A549 treated with RU486 at 1 μM for 4 hours (cell line): Measurements from ENCODE around the gene PCIF1. TPM values are rescaled to one million over a fixed set of nuclear protein-coding genes. Genes with fewer than 3 reads are reported as not detected.

Experiments
- total RNA-seq: library from RNA; stranded (reverse); fragments of 200-300 nt; extraction: Qiagen RNA extraction; gene quantifications from 5 replicates; pipeline ENCODE4 v1.2.3, GENCODE V29; 2022; ENCODE audit warnings: low read depth

Gene PCIF1
- 27.7 to 35.6 TPM (median 32.2 TPM) in 5 replicates for total RNA-seq

GRCh38 chr20:45934586-45935415, at the start of gene PCIF1:
Gene PCIF1, plus strand, starts transcription at chr20:45934683. Its CDS starts 4,317 bp downstream, at chr20:45939000.

GRCh38 chr20:45887346-45887715, 47.2 kb upstream of the PCIF1 start, which contains the start of gene SPATA25:
Gene SPATA25, minus strand, starts transcription at chr20:45887622. Its CDS starts 32 bp downstream, at chr20:45887590.

GRCh38 chr20:45890985-45891983, 43.2 kb upstream of the PCIF1 start, which contains the start of the genes CTSA and NEURL2:
Gene CTSA, plus strand, starts transcription at chr20:45891335. Its CDS starts 234 bp downstream, at chr20:45891569.
Gene NEURL2, minus strand, starts transcription at chr20:45891208. Its CDS starts 217 bp downstream, at chr20:45890991.

GRCh38 chr20:45911486-45912343, 22.8 kb upstream of the PCIF1 start, which contains the start of gene PLTP:
Gene PLTP, minus strand, starts transcription at chr20:45912155. Its CDS starts 703 bp downstream, at chr20:45911452.

GRCh38 chr20:45971675-45972499, 37.4 kb downstream of the PCIF1 start, which contains the start of gene ZNF335:
Gene ZNF335, minus strand, starts transcription at chr20:45972203. Its CDS starts 793 bp downstream, at chr20:45971410.

Other genes with a start within 250 kb of the PCIF1 start
- gene WFDC13, start 232.6 kb upstream of the PCIF1 start, total RNA-seq, result not detected in 5 replicates
- gene WFDC10B, start 229.7 kb upstream of the PCIF1 start, total RNA-seq, result not detected in 5 replicates
- not detected in 5 replicates for gene SPINT4, start 212.3 kb upstream of the PCIF1 start, total RNA-seq
- 0.28 TPM in 1 of 5 replicates, not detected in the others for gene WFDC3, start 142.8 kb upstream of the PCIF1 start, total RNA-seq
- 32.5 to 40.1 TPM (median 37.4 TPM) in 5 replicates for gene DNTTIP1, start 142.7 kb upstream of the PCIF1 start, total RNA-seq
- gene UBE2C, start 122.0 kb upstream of the PCIF1 start, total RNA-seq, result 226 to 288 TPM (median 250 TPM) in 5 replicates
- 0.22 to 0.48 TPM (median 0.31 TPM) in 3 of 5 replicates, not detected in the others for gene TNNC2, start 107.4 kb upstream of the PCIF1 start, total RNA-seq
- gene SNX21, start 100.9 kb upstream of the PCIF1 start, total RNA-seq, result 9.4 to 12.4 TPM (median 10.7 TPM) in 5 replicates
- 15.4 to 20.0 TPM (median 17.7 TPM) in 5 replicates for gene ACOT8, start 77.3 kb upstream of the PCIF1 start, total RNA-seq
- 1.4 to 1.6 TPM (median 1.6 TPM) in 5 replicates for gene ZSWIM3, start 77.1 kb upstream of the PCIF1 start, total RNA-seq
- 6.1 to 7.0 TPM (median 6.6 TPM) in 5 replicates for gene ZSWIM1, start 53.5 kb upstream of the PCIF1 start, total RNA-seq
- 0.23 to 0.87 TPM (median 0.66 TPM) in 5 replicates for gene SPATA25, start 47.1 kb upstream of the PCIF1 start, total RNA-seq
- gene NEURL2, start 43.5 kb upstream of the PCIF1 start, total RNA-seq, result 0.88 to 1.5 TPM (median 1.4 TPM) in 5 replicates
- gene CTSA, start 43.3 kb upstream of the PCIF1 start, total RNA-seq, result 92.6 to 141 TPM (median 119 TPM) in 5 replicates
- gene PLTP, start 22.5 kb upstream of the PCIF1 start, total RNA-seq, result 1.3 to 2.3 TPM (median 2.0 TPM) in 5 replicates
- gene ZNF335, start 37.5 kb downstream of the PCIF1 start, total RNA-seq, result 6.6 to 10.0 TPM (median 9.5 TPM) in 5 replicates
- gene MMP9, start 74.2 kb downstream of the PCIF1 start, total RNA-seq, result 0.43 to 1.1 TPM (median 0.50 TPM) in 5 replicates
- 12.4 to 17.2 TPM (median 15.6 TPM) in 5 replicates for gene SLC12A5, start 94.5 kb downstream of the PCIF1 start, total RNA-seq
- 20.4 to 25.6 TPM (median 22.5 TPM) in 5 replicates for gene NCOA5, start 155.3 kb downstream of the PCIF1 start, total RNA-seq
- gene CD40, start 183.6 kb downstream of the PCIF1 start, total RNA-seq, result 3.4 to 5.4 TPM (median 4.3 TPM) in 5 replicates